ENCODE results near the gene MPI. TPM values are rescaled to one million over a fixed set of nuclear protein-coding genes. Genes with fewer than 3 reads are reported as not detected.

MPI gene
- polyA plus RNA-seq, 3 donors: 19.2 to 19.9 (median 19.7) TPM

GRCh38 chr15:74873036-74873755, 16.6 kb upstream of the MPI start, which contains the start of gene SCAMP2:
Gene SCAMP2 (minus strand): TSS chr15:74873365. CDS start chr15:74873255, 110 bp downstream.
- Mint-ChIP-seq H3K4me1 (peaks cover 50% of the 10 kb centered on the region), H3K27ac (peak within 1 kb of the TSS; percentile 95 to 99 (median 98)), H3K4me3 (peak within 1 kb of the TSS; percentile 89 to 95), H3K9me3 (peaks cover 0 to 1% (median 0%) of the 10 kb centered on the region in 7 donors), H3K27me3 (ENCODE audit: low read depth in 3 of 3) (peaks cover 1 to 4% (median 1%) of the 10 kb centered on the region in 3 donors), H3K36me3 (no peaks in the 10 kb centered on the region)
- Histone ChIP-seq H3K9me3 (replicated peaks in 1 of 2; ENCODE audit: control insufficient read depth in 1 of 2, insufficient read depth in 1 of 2, low read length in 2 of 2) (no peaks in the 10 kb centered on the region), H3K4me2 (replicated peaks; ENCODE audit: extremely low read depth, low read length, poor library complexity, severe bottlenecking) (peak within 1 kb of the TSS; percentile 94), H4K20me1 (ENCODE audit: insufficient read depth, low read length) (peaks cover 44% of the 10 kb centered on the region), H3K4me1 (ENCODE audit: control insufficient read depth in 1 of 2, insufficient read depth in 2 of 2, low read length in 2 of 2) (peaks cover 51 to 56% of the 10 kb centered on the region in 2 donors), H3K79me2 (ENCODE audit: insufficient read depth, low read length) (peaks cover 49% of the 10 kb centered on the region), H3K4me3 (replicated peaks in 1 of 3; ENCODE audit: low read depth in 2 of 3, low read length in 3 of 3) (peak within 1 kb of the TSS; percentile 76 to 82 (median 77)), H3K9ac (ENCODE audit: insufficient read depth, low read length, poor library complexity, severe bottlenecking) (peak within 1 kb of the TSS; percentile 89), H3K36me3 (replicated peaks in 1 of 2; ENCODE audit: control insufficient read depth in 1 of 2, insufficient read depth in 2 of 2, low read length in 2 of 2) (no peaks in the 10 kb centered on the region), H3K27ac (ENCODE audit: low read depth in 1 of 2, low read length in 2 of 2) (peak within 1 kb of the TSS; percentile 83 to 98), H3K27me3 (ENCODE audit: control insufficient read depth in 2 of 2, insufficient read depth in 2 of 2, low read length in 2 of 2) (no peaks in the 10 kb centered on the region), H2AFZ (ENCODE audit: insufficient read depth, low read depth, low read length, poor library complexity, severe bottlenecking) (peak within 1 kb of the TSS; percentile 89)
- intact Hi-C loops (cut with micrococcal nuclease): loop anchor here in 1 of 2 donors (2.0 kb wide), 1 partner anchor 64 kb away; no protein-coding TSS in a partner anchor
- WGBS (ENCODE audit: insufficient coverage): 0% methylated on average over 29 of the region's 52 CpGs
- no peak for TF ChIP-seq CTCF (IDR thresholded peaks at IDR 0.05)
- DNase-seq: peak; percentile 84 to 87 (median 85)

- Mint-ChIP-seq H3K36me3 (no peaks in the 10 kb centered on the region), H3K4me1 (peaks cover 43% of the 10 kb centered on the region), H3K27me3 (ENCODE audit: low read depth in 3 of 3) (peaks cover 1 to 4% (median 1%) of the 10 kb centered on the region in 3 donors), H3K9me3 (peaks cover 0 to 1% (median 0%) of the 10 kb centered on the region in 7 donors), H3K27ac (peak overlapping the region; percentile 85 to 99 (median 92)), H3K4me3 (peak overlapping the region; percentile 89 to 91)
- Histone ChIP-seq H3K9ac (ENCODE audit: insufficient read depth, low read length, poor library complexity, severe bottlenecking) (peak overlapping the region; percentile 89), H3K4me3 (replicated peaks in 1 of 3; ENCODE audit: low read depth in 2 of 3, low read length in 3 of 3) (peak overlapping the region; percentile 76 to 82 (median 77)), H3K9me3 (replicated peaks in 1 of 2; ENCODE audit: control insufficient read depth in 1 of 2, insufficient read depth in 1 of 2, low read length in 2 of 2) (no peaks in the 10 kb centered on the region), H3K79me2 (ENCODE audit: insufficient read depth, low read length) (peaks cover 42% of the 10 kb centered on the region), H3K27me3 (ENCODE audit: control insufficient read depth in 2 of 2, insufficient read depth in 2 of 2, low read length in 2 of 2) (no peaks in the 10 kb centered on the region), H3K4me2 (replicated peaks; ENCODE audit: extremely low read depth, low read length, poor library complexity, severe bottlenecking) (peak overlapping the region; percentile 94), H3K27ac (ENCODE audit: low read depth in 1 of 2, low read length in 2 of 2) (peak overlapping the region; percentile 51 to 98), H3K4me1 (ENCODE audit: control insufficient read depth in 1 of 2, insufficient read depth in 2 of 2, low read length in 2 of 2) (peaks cover 44 to 49% of the 10 kb centered on the region in 2 donors), H4K20me1 (ENCODE audit: insufficient read depth, low read length) (peaks cover 38% of the 10 kb centered on the region), H2AFZ (ENCODE audit: insufficient read depth, low read depth, low read length, poor library complexity, severe bottlenecking) (peak overlapping the region; percentile 89), H3K36me3 (replicated peaks in 1 of 2; ENCODE audit: control insufficient read depth in 1 of 2, insufficient read depth in 2 of 2, low read length in 2 of 2) (no peaks in the 10 kb centered on the region)
- 8% methylated on average over 11 of the region's 16 CpGs for WGBS (ENCODE audit: insufficient coverage)
- intact Hi-C loops (cut with micrococcal nuclease): loop anchor here in 1 of 2 donors (2.0 kb wide), 1 partner anchor 63 kb away; no protein-coding TSS in a partner anchor
- DNase-seq: peak in 2 of 3 donors; percentile 12 to 20
- no peak for TF ChIP-seq CTCF (IDR thresholded peaks at IDR 0.05)
Observed at GRCh38 chr15:74873756-74874424, 16.0 kb upstream of the MPI start.
